Activated naive CD4-positive, alpha-beta T cell (primary cell): ENCODE measurements around the gene GPR137.
"Not testable (repeated sequence)": the region's sequence is repeated elsewhere in the genome, so short reads cannot be mapped to it uniquely, and the experiment has no call there.

ENCODE experiments used
- DNase-seq, 4 experiments: peaks; one replicate each; lab custom pipeline; 2025; lab: John Stamatoyannopoulos, UW

GPR137 gene

GRCh38 chr11:64303109-64304031 is 17.7 kb downstream of the GPR137 start:
- no peak for DNase-seq

DNA sequence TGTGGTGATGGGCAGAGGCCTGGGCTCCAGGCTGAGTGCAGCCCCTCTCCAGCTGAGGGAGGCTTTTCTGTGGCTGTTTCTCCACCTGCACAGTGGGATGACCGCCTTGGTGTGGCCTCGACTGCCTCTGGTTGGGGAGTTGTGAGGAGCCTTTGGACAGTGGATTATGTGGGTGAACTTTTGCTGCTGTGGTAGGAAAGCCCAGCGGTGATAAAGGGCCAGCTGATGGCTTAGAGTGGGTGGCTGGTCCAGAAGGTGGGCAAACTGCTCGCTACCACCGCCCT is 18.3 kb downstream of the GPR137 start:
- no peak for DNase-seq

GRCh38 chr11:64304316-64305072 is 18.8 kb downstream of the GPR137 start:
- DNase-seq = peak; percentile 86 to 97 (median 94)

GRCh38 chr11:64305075-64305690 is 19.5 kb downstream of the GPR137 start, which contains the start of gene ESRRA:
TSS of gene ESRRA (plus strand) at chr11:64305524. CDS start at chr11:64307180, 1,656 bp downstream.
- DNase-seq = peak; percentile 99 to 100 (median 99)

DNA sequence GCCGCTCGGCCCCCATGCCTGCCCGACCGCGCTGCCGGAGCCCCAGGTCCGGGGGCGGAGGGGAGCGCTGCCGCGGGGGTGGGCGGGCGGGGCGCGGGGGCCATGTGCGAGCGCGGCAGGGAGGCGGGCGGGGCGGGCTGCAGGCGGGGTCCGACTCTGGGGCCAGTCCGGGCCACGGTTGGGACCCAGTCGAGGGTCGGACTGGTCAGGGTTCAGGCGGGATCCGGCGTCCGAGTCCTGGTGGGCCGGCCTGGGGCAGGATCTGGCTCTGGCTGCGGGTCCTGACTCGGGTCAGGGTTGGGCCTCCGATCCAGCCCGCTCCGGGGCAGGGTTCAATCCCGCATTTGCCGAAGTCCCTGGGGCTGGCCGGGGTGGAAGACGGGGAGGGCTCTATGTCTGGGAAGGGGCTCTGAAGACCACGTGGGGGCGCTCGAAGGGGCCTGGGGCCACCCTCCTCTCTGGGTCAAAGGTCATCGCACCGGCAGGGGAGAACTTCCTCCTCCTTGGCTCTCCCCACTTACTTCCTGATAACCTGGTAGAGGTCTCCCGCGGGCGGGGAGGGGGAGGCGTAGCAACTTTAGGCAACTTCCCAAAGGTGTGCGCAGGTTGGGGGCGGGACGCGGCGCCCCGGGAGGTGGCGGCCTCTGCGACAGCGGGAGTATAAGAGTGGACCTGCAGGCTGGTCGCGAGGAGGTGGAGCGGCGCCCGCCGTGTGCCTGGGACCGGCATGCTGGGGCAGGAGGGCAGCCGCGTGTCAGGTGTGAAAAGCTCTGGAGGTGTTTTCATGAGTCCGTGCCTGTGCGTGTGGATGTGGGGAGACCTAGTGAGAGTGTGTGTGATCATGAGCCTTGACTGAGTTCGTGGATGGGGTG is 20.3 kb downstream of the GPR137 start:
- peak in 3 of 4 experiments; percentile 37 to 60 (median 46) for DNase-seq

- no peak for DNase-seq
Observed at GRCh38 chr11:64306563-64306875, 20.9 kb downstream of the GPR137 start.

DNA sequence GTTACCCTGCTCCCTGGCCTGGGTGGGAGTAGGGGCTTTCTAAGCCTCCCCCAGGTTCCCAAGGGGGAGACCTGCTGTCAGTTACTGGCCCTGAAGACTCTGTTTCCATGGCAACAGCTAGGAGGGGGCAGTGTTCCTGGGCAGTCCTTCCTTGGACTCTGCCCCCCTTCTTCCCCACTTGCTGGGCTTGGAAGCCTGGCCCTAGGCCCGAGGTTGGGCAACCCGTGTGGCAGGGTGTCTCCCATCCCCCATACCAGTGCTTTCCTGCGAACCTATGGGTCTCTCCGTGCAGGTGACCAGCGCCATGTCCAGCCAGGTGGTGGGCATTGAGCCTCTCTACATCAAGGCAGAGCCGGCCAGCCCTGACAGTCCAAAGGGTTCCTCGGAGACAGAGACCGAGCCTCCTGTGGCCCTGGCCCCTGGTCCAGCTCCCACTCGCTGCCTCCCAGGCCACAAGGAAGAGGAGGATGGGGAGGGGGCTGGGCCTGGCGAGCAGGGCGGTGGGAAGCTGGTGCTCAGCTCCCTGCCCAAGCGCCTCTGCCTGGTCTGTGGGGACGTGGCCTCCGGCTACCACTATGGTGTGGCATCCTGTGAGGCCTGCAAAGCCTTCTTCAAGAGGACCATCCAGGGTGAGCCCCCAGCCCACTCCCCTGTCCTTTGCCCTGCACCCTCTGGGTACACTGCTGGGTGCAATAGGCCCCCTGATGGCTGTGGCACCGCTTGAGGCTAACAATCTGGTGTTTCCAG is 21.4 kb downstream of the GPR137 start:
- no peak for DNase-seq

GRCh38 chr11:64307795-64308194 is 22.1 kb downstream of the GPR137 start:
- DNase-seq = not testable (repeated sequence)

- no peak for DNase-seq
Observed at GRCh38 chr11:64312947-64313346, 27.3 kb downstream of the GPR137 start.

DNA sequence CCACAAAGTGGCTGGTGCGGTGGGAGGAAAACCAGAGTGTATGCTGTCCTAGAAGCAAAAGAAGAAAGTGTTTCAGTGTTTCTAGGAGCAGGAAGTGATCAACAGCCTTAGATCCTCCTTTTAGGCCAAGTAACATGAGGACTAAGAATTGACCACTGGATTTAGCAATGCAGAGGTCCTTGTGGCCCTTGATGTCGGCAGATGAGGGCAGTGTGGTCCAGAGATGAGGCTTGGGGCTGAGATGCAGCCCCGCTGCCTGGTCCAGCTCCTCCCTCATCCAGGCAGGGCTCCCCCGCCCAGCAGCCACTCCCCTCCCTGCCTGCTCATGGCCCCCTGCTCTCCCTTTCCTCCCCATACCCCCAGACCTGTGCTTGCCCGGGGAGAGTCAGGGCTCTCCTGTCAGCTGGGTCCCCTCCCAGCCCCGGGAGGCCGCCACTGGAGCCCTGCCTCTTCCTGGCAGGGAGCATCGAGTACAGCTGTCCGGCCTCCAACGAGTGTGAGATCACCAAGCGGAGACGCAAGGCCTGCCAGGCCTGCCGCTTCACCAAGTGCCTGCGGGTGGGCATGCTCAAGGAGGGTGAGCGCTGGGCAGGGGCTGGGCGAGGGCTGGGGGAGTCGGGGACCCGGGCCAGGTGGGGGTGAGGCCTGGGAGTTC is 28.0 kb downstream of the GPR137 start:
- DNase-seq = no peak

GRCh38 chr11:64314146-64314804 is 28.6 kb downstream of the GPR137 start:
- DNase-seq = no peak

DNA sequence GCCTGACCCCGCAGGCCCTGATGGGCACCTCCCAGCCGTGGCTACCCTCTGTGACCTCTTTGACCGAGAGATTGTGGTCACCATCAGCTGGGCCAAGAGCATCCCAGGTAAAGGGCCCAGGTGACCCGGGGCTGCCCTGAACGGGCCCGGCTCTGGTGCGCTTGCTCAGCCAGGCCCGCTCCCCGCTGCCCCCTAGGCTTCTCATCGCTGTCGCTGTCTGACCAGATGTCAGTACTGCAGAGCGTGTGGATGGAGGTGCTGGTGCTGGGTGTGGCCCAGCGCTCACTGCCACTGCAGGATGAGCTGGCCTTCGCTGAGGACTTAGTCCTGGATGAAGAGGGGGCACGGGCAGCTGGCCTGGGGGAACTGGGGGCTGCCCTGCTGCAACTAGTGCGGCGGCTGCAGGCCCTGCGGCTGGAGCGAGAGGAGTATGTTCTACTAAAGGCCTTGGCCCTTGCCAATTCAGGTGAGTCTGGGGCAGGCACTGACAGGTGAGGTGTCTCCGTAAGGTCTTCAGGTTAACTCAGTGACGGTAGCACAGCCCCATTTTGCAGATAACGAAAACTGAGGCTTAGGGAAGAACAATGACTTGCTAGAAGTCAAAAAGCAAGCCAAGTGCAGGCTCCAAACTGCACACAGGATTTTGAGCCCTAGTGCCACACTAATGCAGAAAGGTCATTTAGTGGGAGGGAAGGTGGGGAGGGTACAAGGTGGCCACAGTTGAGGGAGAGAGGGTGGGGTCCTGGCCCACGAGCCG is 29.3 kb downstream of the GPR137 start:
- no peak for DNase-seq

GRCh38 chr11:64315667-64316526 is 30.2 kb downstream of the GPR137 start:
- not testable (repeated sequence) for DNase-seq

DNA sequence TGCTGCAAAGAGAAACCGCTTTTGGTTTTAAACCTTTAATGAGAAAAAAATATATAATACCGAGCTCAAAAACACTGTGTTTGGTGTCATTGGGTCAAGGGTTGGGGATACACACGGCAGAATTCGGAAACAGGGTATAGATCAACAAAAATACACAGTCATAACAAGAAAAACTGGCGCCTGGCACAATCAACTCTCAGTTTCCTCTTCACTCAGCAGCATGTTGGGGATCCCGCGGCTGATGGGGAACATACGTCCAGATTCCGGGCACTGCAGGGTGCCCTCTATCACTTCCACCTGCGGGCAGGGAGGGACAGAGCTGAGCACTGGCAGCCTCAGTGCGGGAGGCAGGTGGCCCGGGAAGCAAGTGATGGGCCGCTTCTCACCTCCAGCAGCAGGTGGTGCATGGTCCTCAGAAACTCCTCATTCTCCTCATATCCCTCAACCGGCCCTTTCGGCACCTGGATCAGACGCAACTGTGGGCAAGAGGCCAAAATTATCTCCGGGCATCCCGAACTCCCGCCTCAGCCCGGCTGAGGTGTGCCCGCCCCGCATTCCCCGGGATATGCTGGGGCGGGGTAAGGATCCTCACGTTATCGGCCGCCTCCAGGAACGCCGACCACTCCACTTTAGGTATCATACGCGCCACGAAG is 31.1 kb downstream of the GPR137 start:
- peak in 1 of 4 experiments; percentile 44 for DNase-seq

GRCh38 chr11:64317325-64317960 is 31.8 kb downstream of the GPR137 start, which contains the start of gene TRMT112:
TSS of gene TRMT112 (minus strand) at chr11:64317559. CDS start at chr11:64317526, 33 bp downstream.
- peak; percentile 81 to 91 (median 86) for DNase-seq

- peak; percentile 79 to 94 (median 87) for DNase-seq
Observed at GRCh38 chr11:64317961-64318765, 32.5 kb downstream of the GPR137 start, which contains the start of gene PRDX5. TSS of gene PRDX5 (plus strand) at chr11:64318121. CDS start at chr11:64318216, 95 bp downstream.
